ENCODE data around the gene CCL4. TPM values are rescaled to one million over a fixed set of nuclear protein-coding genes. Genes with fewer than 3 reads are reported as not detected.

Gene CCL4
- total RNA-seq, 4 donors from 2014 or later: 0.97 TPM; not detected in 3

DNA sequence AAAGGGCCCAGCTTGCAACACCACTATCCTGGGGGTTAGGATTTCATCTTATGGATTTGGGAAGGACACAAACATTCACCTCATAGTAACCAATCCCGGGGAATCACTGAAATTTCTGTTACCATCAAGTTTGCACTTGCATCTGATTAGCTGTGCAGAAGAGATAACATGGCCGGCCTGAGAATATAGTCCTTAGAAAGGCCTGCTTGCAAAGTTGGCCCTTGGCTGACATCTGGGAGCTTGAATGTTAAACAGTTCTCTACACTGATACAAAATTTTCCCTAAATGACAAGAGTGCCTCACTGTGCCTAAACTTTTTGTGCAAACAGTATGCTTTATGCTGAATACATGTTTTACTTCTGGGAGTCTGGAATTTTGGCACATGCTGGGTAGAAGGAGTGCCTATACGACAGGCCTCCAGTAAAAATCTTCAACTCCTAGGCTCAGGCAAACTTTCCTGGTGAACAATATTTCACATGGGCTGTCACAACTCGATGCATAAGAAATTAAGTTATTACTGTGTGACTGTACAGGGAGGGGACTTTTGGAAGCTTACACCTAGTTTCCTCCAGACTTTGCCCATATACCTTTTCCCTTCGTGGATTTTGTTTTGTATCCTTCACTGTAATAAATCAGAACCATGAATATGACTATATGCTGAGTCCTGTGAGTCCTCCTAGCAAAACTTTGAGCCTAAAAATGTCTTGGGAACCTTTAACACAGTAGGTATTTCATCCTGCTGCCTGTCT is 41.5 kb downstream of the CCL4 start:
- H3K36me3 ChIP-seq: no peaks in the 10 kb centered on the region
- H3K27ac ChIP-seq: no peak overlapping the region
- TF ChIP-seq EP300 (IDR thresholded peaks at IDR 0.05): no peak
- no peak for TF ChIP-seq POLR2AphosphoS5 (IDR thresholded peaks at IDR 0.05)
- no peak for TF ChIP-seq CTCF (IDR thresholded peaks at IDR 0.05)
- TF ChIP-seq POLR2A (IDR thresholded peaks at IDR 0.05): no peak
- no peak overlapping the region for H3K4me3 ChIP-seq
- H3K27me3 ChIP-seq: peaks cover 12% of the 10 kb centered on the region
- no peaks in the 10 kb centered on the region for H3K4me1 ChIP-seq
- no peaks in the 10 kb centered on the region for H3K9me3 ChIP-seq
- no peak for DNase-seq (ENCODE audit: low spot score in 2 of 2)
- 58% methylated on average over 5 of the region's 5 CpGs for WGBS

DNA sequence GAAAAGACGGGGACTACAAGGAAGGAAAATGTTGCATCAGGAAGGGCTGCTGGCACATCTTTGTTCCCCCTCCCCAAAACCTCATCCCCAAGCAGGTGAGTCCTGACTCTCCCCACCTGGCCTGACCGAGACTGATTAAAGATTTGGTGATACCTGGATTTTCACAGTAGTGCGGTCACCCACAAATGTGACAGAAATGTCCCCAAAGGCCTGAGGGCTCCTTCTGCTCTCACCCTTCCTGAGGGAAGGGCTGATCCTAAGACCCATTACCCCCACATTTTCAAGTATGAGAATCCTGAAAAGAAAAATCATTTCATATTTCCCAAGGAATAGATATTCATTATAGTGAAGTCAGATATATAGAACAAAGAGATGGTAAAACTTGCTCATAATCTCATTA is 44.0 kb downstream of the CCL4 start:
- 74% methylated on average over 3 of the region's 3 CpGs for WGBS
- Histone ChIP-seq H3K9me3 (no peaks in the 10 kb centered on the region), H3K27ac (no peak overlapping the region), H3K4me1 (no peaks in the 10 kb centered on the region), H3K4me3 (no peak overlapping the region), H3K27me3 (peaks cover 21% of the 10 kb centered on the region), H3K36me3 (no peaks in the 10 kb centered on the region)
- TF ChIP-seq POLR2AphosphoS5 (IDR thresholded peaks at IDR 0.05) (no peak), POLR2A (IDR thresholded peaks at IDR 0.05) (no peak), CTCF (IDR thresholded peaks at IDR 0.05) (no peak), EP300 (IDR thresholded peaks at IDR 0.05) (no peak)
- no peak for DNase-seq (ENCODE audit: low spot score in 2 of 2)

DNA sequence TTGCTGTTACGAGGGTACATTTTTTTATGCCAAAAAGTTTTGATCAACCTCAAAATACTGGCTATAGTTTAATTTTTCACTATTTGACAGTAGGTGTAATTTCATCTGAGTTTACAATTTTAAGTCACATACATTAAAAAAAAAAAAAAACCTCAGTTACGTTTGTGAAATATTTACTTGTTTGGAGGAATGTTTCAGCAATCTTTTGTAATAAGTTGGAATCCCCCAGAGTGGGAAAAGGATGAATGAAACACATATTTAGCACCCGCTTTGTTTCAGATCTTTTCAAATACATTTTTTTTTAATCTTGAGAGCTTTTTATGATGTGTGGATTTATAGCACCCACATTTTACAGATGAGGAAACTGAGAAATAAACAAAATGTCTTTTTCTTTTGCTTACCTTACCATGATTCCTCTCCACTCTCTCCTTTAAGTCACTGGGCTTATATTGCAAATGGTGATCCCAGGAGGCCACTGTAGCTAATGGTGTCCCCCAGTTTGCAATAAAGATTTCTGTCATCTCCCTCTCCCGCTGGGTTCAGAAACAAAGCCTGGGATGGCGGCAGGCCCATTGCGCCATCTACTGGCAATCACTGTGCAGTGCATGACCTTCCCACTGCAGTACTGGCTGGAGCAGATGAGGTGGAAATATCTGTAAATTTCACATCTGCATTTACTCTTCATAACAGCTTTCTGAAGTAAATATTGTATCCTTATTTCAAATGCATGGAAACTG is 45.1 kb downstream of the CCL4 start:
- peaks cover 31% of the 10 kb centered on the region for H3K27me3 ChIP-seq
- TF ChIP-seq CTCF (IDR thresholded peaks at IDR 0.05) (peak; percentile 64 to 100), EP300 (IDR thresholded peaks at IDR 0.05) (no peak)
- no peaks in the 10 kb centered on the region for H3K9me3 ChIP-seq
- DNase-seq (ENCODE audit: low spot score in 2 of 2): peak in 1 of 2 donors; percentile 75
- 34% methylated on average over 6 of the region's 6 CpGs for WGBS
- no peaks in the 10 kb centered on the region for H3K4me1 ChIP-seq
- no peaks in the 10 kb centered on the region for H3K36me3 ChIP-seq
- no peak overlapping the region for H3K27ac ChIP-seq
- H3K4me3 ChIP-seq: no peak overlapping the region

DNA sequence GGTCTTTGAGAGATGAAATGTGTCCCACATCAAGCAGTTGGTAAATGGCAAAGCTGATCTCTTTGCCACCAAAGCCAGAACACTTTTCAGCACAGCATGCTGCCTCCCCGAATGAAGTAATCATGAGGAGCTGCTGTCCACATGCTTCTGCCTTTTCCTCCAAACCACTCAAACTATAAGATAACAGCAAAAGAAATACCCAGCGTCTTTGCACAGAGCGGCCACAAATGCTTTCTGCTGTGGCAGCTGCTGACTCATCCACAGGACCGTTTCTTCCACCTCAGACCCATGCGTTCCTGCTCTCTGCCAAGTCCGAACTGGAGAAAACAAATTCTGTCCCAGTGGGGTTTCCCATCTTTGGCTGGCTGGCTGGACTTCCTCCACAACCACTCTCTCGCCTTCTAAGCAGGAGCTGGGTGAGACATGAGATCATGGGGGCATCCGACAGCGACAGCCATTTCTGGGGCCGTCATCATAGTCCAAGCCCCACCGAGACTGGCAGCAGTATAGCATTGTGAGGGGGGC is 45.7 kb downstream of the CCL4 start:
- TF ChIP-seq EP300 (IDR thresholded peaks at IDR 0.05): no peak
- TF ChIP-seq POLR2AphosphoS5 (IDR thresholded peaks at IDR 0.05): no peak
- no peak for TF ChIP-seq CTCF (IDR thresholded peaks at IDR 0.05)
- no peak overlapping the region for H3K4me3 ChIP-seq
- H3K27ac ChIP-seq: no peak overlapping the region
- no peaks in the 10 kb centered on the region for H3K4me1 ChIP-seq
- peaks cover 37% of the 10 kb centered on the region for H3K27me3 ChIP-seq
- no peaks in the 10 kb centered on the region for H3K36me3 ChIP-seq
- 51% methylated on average over 11 of the region's 11 CpGs for WGBS
- no peak for DNase-seq (ENCODE audit: low spot score in 2 of 2)
- no peaks in the 10 kb centered on the region for H3K9me3 ChIP-seq

Measured in suprapubic skin (tissue), 4 donors.